Adrenal gland (tissue), 5 donors: ENCODE measurements around the gene KIRREL2.

ENCODE experiments used
- POLR2A ChIP-seq, 2 donors: fragments of 450-650 bp; IDR thresholded peaks; one replicate each; pipeline ENCODE4 v1.6.1; 2017; ENCODE audit warnings: antibody characterized with exemption in 2 of 2, mild to moderate bottlenecking in 2 of 2, moderate library complexity in 1 of 2
- TF ChIP-seq, protein P1 (sequence below), 6 experiments: fragments of 450-650 bp in 4 of 6; fragments of 200-600 bp in 2 of 6; sonication (generic) in 1 of 6; IDR thresholded peaks; 1 replicate in 5 of 6; 2 replicates in 1 of 6; pipeline versions ENCODE4 v1.5.1 to v1.8.0; 2016 to 2021; ENCODE audit warnings: antibody characterized with exemption in 6 of 6, mild to moderate bottlenecking in 2 of 6, moderate library complexity in 1 of 6
- donor health status: DM: no; HTN: no; CAD: no.

DNA sequence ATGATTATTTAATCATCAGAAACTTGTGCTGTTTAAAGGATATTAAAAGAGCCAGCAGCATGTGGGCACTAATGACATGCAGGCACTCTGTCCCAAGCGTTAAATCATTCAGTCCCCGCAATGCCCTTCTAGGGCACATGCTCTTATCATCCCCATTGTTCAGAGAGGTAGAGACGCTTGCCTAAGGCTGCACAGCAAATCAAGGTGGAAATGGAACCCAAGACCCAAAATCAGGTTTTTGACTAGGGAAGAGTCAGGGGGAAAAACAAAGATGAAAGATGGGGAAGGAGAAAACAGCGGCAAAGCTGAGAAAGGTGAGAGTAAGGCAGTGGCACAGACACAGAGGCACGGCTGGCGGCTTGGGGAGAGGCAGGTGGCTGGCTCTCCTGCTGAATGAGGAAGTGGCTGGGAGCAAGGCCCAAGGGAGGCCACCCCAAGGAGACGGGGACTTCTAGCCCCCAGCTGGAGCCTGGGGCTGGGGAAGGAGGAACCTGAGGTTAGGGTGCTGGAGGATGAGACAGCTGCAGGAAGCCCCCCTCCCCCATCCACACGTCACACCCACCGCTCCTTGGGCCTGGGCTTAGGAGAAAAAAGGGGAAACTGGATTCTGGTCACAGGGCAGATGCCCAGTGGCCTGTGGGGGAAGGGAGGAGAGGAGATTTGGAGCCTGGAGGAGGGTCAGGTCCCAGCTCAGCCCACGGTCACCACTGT, 52.4 kb downstream of the KIRREL2 start:
- no peak for TF ChIP-seq POLR2A (IDR thresholded peaks at IDR 0.05)
- TF ChIP-seq, protein P1, sequence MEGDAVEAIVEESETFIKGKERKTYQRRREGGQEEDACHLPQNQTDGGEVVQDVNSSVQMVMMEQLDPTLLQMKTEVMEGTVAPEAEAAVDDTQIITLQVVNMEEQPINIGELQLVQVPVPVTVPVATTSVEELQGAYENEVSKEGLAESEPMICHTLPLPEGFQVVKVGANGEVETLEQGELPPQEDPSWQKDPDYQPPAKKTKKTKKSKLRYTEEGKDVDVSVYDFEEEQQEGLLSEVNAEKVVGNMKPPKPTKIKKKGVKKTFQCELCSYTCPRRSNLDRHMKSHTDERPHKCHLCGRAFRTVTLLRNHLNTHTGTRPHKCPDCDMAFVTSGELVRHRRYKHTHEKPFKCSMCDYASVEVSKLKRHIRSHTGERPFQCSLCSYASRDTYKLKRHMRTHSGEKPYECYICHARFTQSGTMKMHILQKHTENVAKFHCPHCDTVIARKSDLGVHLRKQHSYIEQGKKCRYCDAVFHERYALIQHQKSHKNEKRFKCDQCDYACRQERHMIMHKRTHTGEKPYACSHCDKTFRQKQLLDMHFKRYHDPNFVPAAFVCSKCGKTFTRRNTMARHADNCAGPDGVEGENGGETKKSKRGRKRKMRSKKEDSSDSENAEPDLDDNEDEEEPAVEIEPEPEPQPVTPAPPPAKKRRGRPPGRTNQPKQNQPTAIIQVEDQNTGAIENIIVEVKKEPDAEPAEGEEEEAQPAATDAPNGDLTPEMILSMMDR (IDR thresholded peaks at IDR 0.05): no peak
